Hepatocyte (in vitro differentiated cells): Measurements from ENCODE around the gene SMOC1.

Experiments used
- CTCF ChIP-seq: fragments of 200-600 bp; sonication (generic); IDR thresholded peaks from 2 replicates; pipeline ENCODE4 v1.5.1; 2016; ENCODE audit warnings: antibody characterized with exemption, mild to moderate bottlenecking; ENCODE audit not compliant: poor library complexity
- EZH2 ChIP-seq: fragments of 200-600 bp; sonication (generic); IDR thresholded peaks from 2 replicates; pipeline ENCODE4 v1.6.1; 2016; ENCODE audit warnings: antibody characterized with exemption, mild to moderate bottlenecking, borderline replicate concordance

- no peak for TF ChIP-seq CTCF
- no peak for TF ChIP-seq EZH2
Observed at GRCh38 chr14:69850086-69850735, 29.0 kb upstream of the SMOC1 start.
